ENCODE results near the gene MED10.

The MED10 gene

DNA sequence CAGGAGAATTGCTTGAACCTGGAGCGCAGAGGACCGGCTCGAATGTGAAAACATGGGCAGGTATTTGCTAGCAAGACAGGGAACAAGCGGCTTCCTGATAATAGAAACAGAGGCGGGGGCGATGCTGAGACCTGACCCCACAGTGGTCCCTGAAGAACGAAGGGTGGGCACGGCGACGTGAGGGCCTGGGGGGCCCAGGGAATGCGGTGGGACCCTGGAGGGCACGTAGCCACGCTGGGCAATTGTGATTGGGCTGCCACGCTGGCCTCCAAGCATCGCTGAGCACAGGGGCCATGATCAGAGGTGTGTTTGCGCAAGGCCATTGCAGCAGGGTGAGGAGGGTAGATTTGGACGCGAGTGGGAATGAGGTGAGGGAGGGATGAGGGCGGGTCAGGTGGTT is 30.7 kb downstream of the MED10 start:
- DNase-seq: no peak

DNA sequence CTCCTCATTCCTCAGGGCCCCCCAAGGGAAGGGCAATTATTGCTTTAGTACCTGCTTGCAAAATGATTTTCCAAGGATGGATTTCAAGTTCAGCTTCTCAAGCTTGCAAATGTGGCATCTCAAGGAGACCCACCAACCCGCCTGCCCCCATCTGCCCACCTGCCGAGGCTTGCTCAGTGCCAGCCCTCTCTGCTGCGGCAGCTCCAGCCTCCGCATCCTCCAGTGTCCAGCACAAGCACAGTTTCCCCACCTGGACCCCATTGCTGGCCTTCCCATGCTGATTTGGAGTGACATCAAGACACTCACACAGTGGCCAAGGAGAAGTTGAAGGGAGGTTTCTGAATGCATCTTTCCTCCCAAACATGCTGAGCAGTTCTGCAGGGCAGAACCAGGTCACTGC is 31.2 kb downstream of the MED10 start:
- DNase-seq: no peak

DNA sequence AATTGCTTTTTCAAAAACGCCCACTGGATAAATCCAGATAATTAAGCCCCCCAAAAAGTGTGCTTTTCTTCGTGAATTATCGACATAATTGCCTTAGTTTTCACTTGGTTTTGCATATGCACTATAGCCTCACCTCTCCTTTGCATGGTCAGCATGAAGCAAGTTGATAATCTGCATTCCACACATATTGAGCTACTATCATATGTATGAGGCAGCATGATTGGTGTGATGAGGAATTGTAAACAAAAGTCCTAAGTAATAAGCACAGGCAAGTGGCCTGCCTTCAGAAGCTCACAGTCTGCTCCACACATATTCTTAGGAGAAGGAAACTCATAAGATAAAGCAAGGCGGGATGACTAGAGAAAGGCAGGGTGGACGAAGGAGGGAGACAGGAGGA is 33.8 kb downstream of the MED10 start:
- DNase-seq: no peak

- DNase-seq: no peak
Measured at GRCh38 chr5:6343951-6344592, 34.3 kb downstream of the MED10 start.

DNA sequence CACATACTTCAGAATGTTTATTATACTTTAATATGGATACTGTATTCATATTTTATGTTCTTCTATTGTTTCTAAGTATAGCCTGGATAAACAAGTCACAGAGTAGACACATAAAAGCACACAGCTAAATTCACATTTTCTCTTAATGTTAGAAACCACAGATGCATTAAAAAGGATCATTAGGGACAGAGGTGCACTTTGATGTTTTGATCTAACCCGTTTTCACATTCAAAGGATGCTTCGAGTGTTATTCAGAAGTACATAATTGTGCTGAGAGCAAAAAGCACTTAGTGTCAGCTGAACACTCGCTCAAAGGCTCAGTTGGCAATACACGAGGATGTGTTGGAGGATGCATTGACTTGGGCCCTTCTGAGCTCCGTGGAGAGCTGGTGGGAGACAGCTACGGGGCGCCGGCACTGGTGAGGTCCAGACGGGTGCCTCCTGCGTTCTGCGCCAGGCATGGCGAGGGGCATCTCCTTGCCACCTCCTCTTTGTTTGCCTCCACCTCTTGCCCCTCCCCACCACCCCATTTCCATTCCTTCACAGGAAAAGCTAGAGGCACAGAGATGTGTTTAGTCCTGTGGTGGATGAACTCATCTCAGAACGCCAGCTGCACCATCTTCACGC is 35.5 kb downstream of the MED10 start:
- DNase-seq: no peak

DNA sequence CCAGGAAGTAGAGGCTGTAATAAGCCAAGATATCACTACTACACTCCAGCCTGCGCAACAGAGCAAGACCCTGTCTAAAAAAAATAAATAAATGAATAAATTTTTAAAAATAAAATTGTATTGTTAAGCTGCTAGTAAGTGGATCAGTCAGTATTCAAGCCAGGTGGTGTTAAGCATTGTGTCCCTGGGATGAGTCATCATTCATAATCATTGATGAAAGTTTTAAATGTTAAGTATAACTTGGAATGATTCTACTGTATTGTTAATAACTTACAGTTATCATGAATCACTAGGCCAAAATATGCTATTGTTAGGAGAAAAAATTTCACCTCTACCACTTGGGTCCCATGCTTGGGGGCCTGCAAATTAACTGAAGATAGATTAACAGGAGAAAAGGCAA is 38.2 kb downstream of the MED10 start:
- no peak for DNase-seq

- no peak for DNase-seq
Measured at GRCh38 chr5:6338871-6339270, 39.5 kb downstream of the MED10 start.

- DNase-seq: no peak
Measured at GRCh38 chr5:6338135-6338534, 40.2 kb downstream of the MED10 start.

GRCh38 chr5:6333182-6333905 is 45.0 kb downstream of the MED10 start:
- DNase-seq: no peak

GRCh38 chr5:6328173-6328572 is 50.2 kb downstream of the MED10 start:
- peak; percentile 15 for DNase-seq

GRCh38 chr5:6326776-6327175 is 51.6 kb downstream of the MED10 start:
- DNase-seq: no peak

DNA sequence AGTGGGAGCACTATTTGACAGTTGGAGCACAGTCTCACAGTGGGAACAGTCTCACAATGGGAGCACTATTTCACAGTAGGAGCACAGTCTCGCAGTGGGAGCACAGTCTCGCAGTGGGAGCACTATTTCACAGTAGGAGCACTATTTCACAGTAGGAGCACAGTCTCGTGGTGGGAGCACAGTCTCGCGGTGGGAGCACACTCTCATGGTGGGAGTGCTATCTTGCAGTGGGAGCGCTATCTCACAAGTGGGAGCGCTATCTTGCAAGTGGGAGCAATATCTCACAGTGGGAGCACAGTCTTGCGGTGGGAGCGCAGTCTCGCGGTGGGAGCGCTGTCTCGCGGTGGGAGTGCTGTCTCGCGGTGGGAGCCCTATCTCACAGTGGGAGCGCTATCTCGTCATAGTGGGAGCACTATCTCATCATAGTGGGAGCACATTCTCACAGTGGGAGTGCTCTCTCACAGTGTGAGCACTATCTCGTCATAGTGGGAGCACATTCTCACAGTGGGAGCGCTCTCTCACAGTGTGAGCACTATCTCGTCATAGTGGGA is 56.1 kb downstream of the MED10 start:
- DNase-seq: no peak
